ENCODE measurements around the gene ANKRD6. TPM values are rescaled to one million over a fixed set of nuclear protein-coding genes. Genes with fewer than 3 reads are reported as not detected.

The ANKRD6 gene
- total RNA-seq, 4 donors from 2014 or later: 2.7 to 9.4 (median 6.6) TPM

- H3K9me3 ChIP-seq: no peaks in the 10 kb centered on the region
- WGBS, 2 donors (ENCODE audit: low coverage in 1 of 2): 97% methylated on average over 2 of the region's 2 CpGs; no CpG with 5 or more reads in 1 of the 2 donors
- intact Hi-C loops (cut with DNase I; ENCODE audit: low total_unique reads): no loop called here
Measured at GRCh38 chr6:89526563-89526869, 93.6 kb downstream of the ANKRD6 start.

DNA sequence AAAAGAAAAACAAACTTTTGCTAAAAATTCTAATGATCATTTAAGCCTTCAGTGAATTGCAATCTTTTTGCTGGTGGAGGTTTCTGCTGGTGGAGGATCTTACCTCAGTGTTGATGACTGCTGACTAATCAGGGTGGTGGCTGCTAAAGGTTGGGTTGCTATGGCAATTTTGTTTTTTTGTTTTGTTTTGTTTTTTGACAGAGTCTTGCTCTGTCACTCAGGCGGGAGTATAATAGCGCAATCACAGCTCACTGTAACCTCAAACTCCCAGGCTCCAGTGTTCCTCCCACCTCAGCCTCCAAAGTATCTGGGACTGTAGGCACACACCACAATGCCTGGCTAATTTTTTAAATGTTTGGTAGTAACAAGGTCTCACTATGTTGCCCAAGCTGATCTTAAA lies 94.7 kb downstream of the ANKRD6 start:
- no peaks in the 10 kb centered on the region for H3K9me3 ChIP-seq
- H3K27me3 ChIP-seq: no peaks in the 10 kb centered on the region
- H3K27ac ChIP-seq: no peak overlapping the region
- no peaks in the 10 kb centered on the region for H3K4me1 ChIP-seq
- no peaks in the 10 kb centered on the region for H3K36me3 ChIP-seq
- intact Hi-C loops (cut with DNase I; ENCODE audit: low total_unique reads) (no loop called here), in situ Hi-C loops (cut with MboI; ENCODE audit: low pct_ligation_motif_present in 1 of 4, low pct_unique_long_range_greater_than_20kb in 1 of 4, low sequenced_read_pairs in 3 of 4) (no loop called here)
- TF ChIP-seq POLR2A (IDR thresholded peaks at IDR 0.05) (no peak), POLR2AphosphoS5 (IDR thresholded peaks at IDR 0.05) (no peak), EP300 (IDR thresholded peaks at IDR 0.05; ENCODE audit: low read depth) (no peak)
- TF ChIP-seq, protein P1, sequence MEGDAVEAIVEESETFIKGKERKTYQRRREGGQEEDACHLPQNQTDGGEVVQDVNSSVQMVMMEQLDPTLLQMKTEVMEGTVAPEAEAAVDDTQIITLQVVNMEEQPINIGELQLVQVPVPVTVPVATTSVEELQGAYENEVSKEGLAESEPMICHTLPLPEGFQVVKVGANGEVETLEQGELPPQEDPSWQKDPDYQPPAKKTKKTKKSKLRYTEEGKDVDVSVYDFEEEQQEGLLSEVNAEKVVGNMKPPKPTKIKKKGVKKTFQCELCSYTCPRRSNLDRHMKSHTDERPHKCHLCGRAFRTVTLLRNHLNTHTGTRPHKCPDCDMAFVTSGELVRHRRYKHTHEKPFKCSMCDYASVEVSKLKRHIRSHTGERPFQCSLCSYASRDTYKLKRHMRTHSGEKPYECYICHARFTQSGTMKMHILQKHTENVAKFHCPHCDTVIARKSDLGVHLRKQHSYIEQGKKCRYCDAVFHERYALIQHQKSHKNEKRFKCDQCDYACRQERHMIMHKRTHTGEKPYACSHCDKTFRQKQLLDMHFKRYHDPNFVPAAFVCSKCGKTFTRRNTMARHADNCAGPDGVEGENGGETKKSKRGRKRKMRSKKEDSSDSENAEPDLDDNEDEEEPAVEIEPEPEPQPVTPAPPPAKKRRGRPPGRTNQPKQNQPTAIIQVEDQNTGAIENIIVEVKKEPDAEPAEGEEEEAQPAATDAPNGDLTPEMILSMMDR (IDR thresholded peaks at IDR 0.05): no peak
- WGBS, 2 donors (ENCODE audit: low coverage in 1 of 2): 77 to 81% methylated on average over 2 of the region's 2 CpGs
- no peak overlapping the region for H3K4me3 ChIP-seq
- DNase-seq: no peak

More at GRCh38 chr6:89526563-89526869, 93.6 kb downstream of the ANKRD6 start:
- no peak for DNase-seq
- Histone ChIP-seq H3K4me3 (no peak overlapping the region), H3K36me3 (no peaks in the 10 kb centered on the region), H3K27me3 (no peaks in the 10 kb centered on the region), H3K4me1 (no peaks in the 10 kb centered on the region), H3K27ac (no peak overlapping the region)
- no peak for TF ChIP-seq EP300 (IDR thresholded peaks at IDR 0.05; ENCODE audit: low read depth)
- no peak for TF ChIP-seq POLR2A (IDR thresholded peaks at IDR 0.05)
- no peak for TF ChIP-seq POLR2AphosphoS5 (IDR thresholded peaks at IDR 0.05)
- TF ChIP-seq, protein P1 (IDR thresholded peaks at IDR 0.05): no peak
- in situ Hi-C loops (cut with MboI; ENCODE audit: low pct_ligation_motif_present in 1 of 4, low pct_unique_long_range_greater_than_20kb in 1 of 4, low sequenced_read_pairs in 3 of 4): no loop called here

GRCh38 chr6:89528866-89529265 lies 95.9 kb downstream of the ANKRD6 start:
- no peak for TF ChIP-seq POLR2AphosphoS5 (IDR thresholded peaks at IDR 0.05)
- TF ChIP-seq, protein P1 (IDR thresholded peaks at IDR 0.05): no peak
- no peak for TF ChIP-seq EP300 (IDR thresholded peaks at IDR 0.05; ENCODE audit: low read depth)
- no peak for TF ChIP-seq POLR2A (IDR thresholded peaks at IDR 0.05)
- no peaks in the 10 kb centered on the region for H3K36me3 ChIP-seq
- H3K27me3 ChIP-seq: no peaks in the 10 kb centered on the region
- H3K4me1 ChIP-seq: no peaks in the 10 kb centered on the region
- DNase-seq: no peak
- H3K4me3 ChIP-seq: no peak overlapping the region
- in situ Hi-C loops (cut with MboI; ENCODE audit: low pct_ligation_motif_present in 1 of 4, low pct_unique_long_range_greater_than_20kb in 1 of 4, low sequenced_read_pairs in 3 of 4) (no loop called here), intact Hi-C loops (cut with DNase I; ENCODE audit: low total_unique reads) (no loop called here)
- H3K27ac ChIP-seq: no peak overlapping the region
- no peaks in the 10 kb centered on the region for H3K9me3 ChIP-seq

GRCh38 chr6:89530982-89531381 lies 98.0 kb downstream of the ANKRD6 start:
- no peak overlapping the region for H3K4me3 ChIP-seq
- intact Hi-C loops (cut with DNase I; ENCODE audit: low total_unique reads) (no loop called here), in situ Hi-C loops (cut with MboI; ENCODE audit: low pct_ligation_motif_present in 1 of 4, low pct_unique_long_range_greater_than_20kb in 1 of 4, low sequenced_read_pairs in 3 of 4) (no loop called here)
- H3K9me3 ChIP-seq: no peaks in the 10 kb centered on the region
- 57 to 87% methylated on average over 3 to 11 of the region's 11 CpGs for WGBS, 2 donors (ENCODE audit: low coverage in 1 of 2)
- H3K36me3 ChIP-seq: no peaks in the 10 kb centered on the region
- no peaks in the 10 kb centered on the region for H3K4me1 ChIP-seq
- DNase-seq: no peak
- no peak overlapping the region for H3K27ac ChIP-seq
- TF ChIP-seq, protein P1 (IDR thresholded peaks at IDR 0.05): no peak
- TF ChIP-seq POLR2AphosphoS5 (IDR thresholded peaks at IDR 0.05): no peak
- no peak for TF ChIP-seq EP300 (IDR thresholded peaks at IDR 0.05; ENCODE audit: low read depth)
- no peak for TF ChIP-seq POLR2A (IDR thresholded peaks at IDR 0.05)
- no peaks in the 10 kb centered on the region for H3K27me3 ChIP-seq
